SK-N-SH treated with all-trans-retinoic acid at 6 μM for 48 hours (cell line): ENCODE measurements around the gene B3GNT9.

Experiments
- ATAC-seq: fragments of 200-7000 bp; cut with Tn5 transposase; 3 replicates; pipeline ENCODE4 v1.9.1; 2020; ENCODE audit warnings: mild to moderate bottlenecking, moderate library complexity
- ARNTL ChIP-seq: fragments of 450-650 bp; formaldehyde crosslinking; IDR thresholded peaks from 2 replicates; pipeline ENCODE4 v1.5.0; 2020; ENCODE audit warnings: low read depth, mild to moderate bottlenecking, moderate library complexity, borderline replicate concordance
- CSDC2 ChIP-seq: fragments of 250-450 bp; sonication (Bioruptor Pico); IDR thresholded peaks from 2 replicates; pipeline ENCODE4 v1.5.0; 2020; ENCODE audit warnings: mild to moderate bottlenecking, moderate library complexity
- CSRNP3 ChIP-seq: fragments of 250-450 bp; sonication (Bioruptor Pico); IDR thresholded peaks from 2 replicates; pipeline ENCODE4 v1.5.1; 2021; ENCODE audit warnings: mild to moderate bottlenecking, moderate library complexity
- ESRRG ChIP-seq: fragments of 250-450 bp; sonication (Bioruptor Pico); IDR thresholded peaks from 2 replicates; pipeline ENCODE4 v1.6.1; 2021; ENCODE audit warnings: mild to moderate bottlenecking
- GLIS3 ChIP-seq: fragments of 250-450 bp; sonication (Bioruptor Pico); IDR thresholded peaks from 2 replicates; pipeline ENCODE4 v1.5.0; 2020; ENCODE audit warnings: mild to moderate bottlenecking, moderate library complexity
- ISL1 ChIP-seq: fragments of 250-450 bp; sonication (Bioruptor Pico); IDR thresholded peaks from 2 replicates; pipeline ENCODE4 v2.1.2; 2022; ENCODE audit warnings: mild to moderate bottlenecking, moderate library complexity
- OSR1 ChIP-seq: fragments of 250-450 bp; sonication (Bioruptor Pico); IDR thresholded peaks from 2 replicates; pipeline ENCODE4 v1.8.0; 2022; ENCODE audit warnings: moderate library complexity, mild to moderate bottlenecking, inconsistent platforms
- PPARA ChIP-seq: fragments of 250-450 bp; sonication (Bioruptor Pico); IDR thresholded peaks from 2 replicates; pipeline ENCODE4 v1.5.0; 2020; ENCODE audit warnings: mild to moderate bottlenecking, borderline replicate concordance
- RARB ChIP-seq: fragments of 250-450 bp; sonication (Bioruptor Pico); IDR thresholded peaks from 2 replicates; pipeline ENCODE4 v1.8.0; 2021; ENCODE audit warnings: mild to moderate bottlenecking, moderate library complexity
- SNAI2 ChIP-seq: fragments of 250-450 bp; sonication (Bioruptor Pico); IDR thresholded peaks from 2 replicates; pipeline ENCODE4 v1.5.0; 2020; ENCODE audit warnings: mild to moderate bottlenecking, moderate library complexity
- TCF4 ChIP-seq: fragments of 250-450 bp; sonication (Bioruptor Pico); IDR thresholded peaks from 2 replicates; pipeline ENCODE4 v1.8.0; 2021; ENCODE audit warnings: mild to moderate bottlenecking, moderate library complexity, borderline replicate concordance
- ZC3H10 ChIP-seq: fragments of 250-450 bp; sonication (Bioruptor Pico); IDR thresholded peaks from 2 replicates; pipeline ENCODE4 v1.5.1; 2021; ENCODE audit warnings: mild to moderate bottlenecking, moderate library complexity
- ZFP3 ChIP-seq: fragments of 250-450 bp; sonication (Bioruptor Pico); IDR thresholded peaks from 2 replicates; pipeline ENCODE4 v1.5.0; 2020; ENCODE audit warnings: mild to moderate bottlenecking, moderate library complexity
- ZFP30 ChIP-seq: fragments of 450-650 bp; formaldehyde crosslinking; IDR thresholded peaks from 2 replicates; pipeline ENCODE4 v1.5.0; 2022; ENCODE audit warnings: mild to moderate bottlenecking, moderate library complexity
- ZNF70 ChIP-seq: fragments of 450-650 bp; formaldehyde crosslinking; IDR thresholded peaks from 2 replicates; pipeline ENCODE4 v1.5.0; 2020; ENCODE audit warnings: mild to moderate bottlenecking, moderate library complexity
- TF ChIP-seq, protein P1 (sequence below): fragments of 250-450 bp; sonication (Bioruptor Pico); IDR thresholded peaks from 2 replicates; pipeline ENCODE4 v1.8.0; 2020; ENCODE audit warnings: mild to moderate bottlenecking, moderate library complexity, borderline replicate concordance
- TF ChIP-seq, protein P2 (sequence below): fragments of 250-450 bp; sonication (Bioruptor Pico); IDR thresholded peaks from 2 replicates; pipeline ENCODE4 v1.5.1; 2020; ENCODE audit warnings: low read depth, mild to moderate bottlenecking, moderate library complexity
- TF ChIP-seq, protein P3 (sequence below): fragments of 250-450 bp; sonication (Bioruptor Pico); IDR thresholded peaks from 2 replicates; pipeline ENCODE4 v1.8.0; 2021; ENCODE audit warnings: low read depth, mild to moderate bottlenecking, moderate library complexity, borderline replicate concordance
- TF ChIP-seq, protein P4 (sequence below): fragments of 250-450 bp; sonication (Bioruptor Pico); IDR thresholded peaks from 2 replicates; pipeline ENCODE4 v1.5.0; 2020; ENCODE audit warnings: mild to moderate bottlenecking, moderate library complexity

B3GNT9 gene

GRCh38 chr16:67150047-67150832 lies 558 bp downstream of the B3GNT9 start:
- ATAC-seq = peak; percentile 62
- TF ChIP-seq, protein P1, sequence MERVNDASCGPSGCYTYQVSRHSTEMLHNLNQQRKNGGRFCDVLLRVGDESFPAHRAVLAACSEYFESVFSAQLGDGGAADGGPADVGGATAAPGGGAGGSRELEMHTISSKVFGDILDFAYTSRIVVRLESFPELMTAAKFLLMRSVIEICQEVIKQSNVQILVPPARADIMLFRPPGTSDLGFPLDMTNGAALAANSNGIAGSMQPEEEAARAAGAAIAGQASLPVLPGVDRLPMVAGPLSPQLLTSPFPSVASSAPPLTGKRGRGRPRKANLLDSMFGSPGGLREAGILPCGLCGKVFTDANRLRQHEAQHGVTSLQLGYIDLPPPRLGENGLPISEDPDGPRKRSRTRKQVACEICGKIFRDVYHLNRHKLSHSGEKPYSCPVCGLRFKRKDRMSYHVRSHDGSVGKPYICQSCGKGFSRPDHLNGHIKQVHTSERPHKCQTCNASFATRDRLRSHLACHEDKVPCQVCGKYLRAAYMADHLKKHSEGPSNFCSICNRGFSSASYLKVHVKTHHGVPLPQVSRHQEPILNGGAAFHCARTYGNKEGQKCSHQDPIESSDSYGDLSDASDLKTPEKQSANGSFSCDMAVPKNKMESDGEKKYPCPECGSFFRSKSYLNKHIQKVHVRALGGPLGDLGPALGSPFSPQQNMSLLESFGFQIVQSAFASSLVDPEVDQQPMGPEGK (CRISPR knock-in tag) = peak; percentile 51; the same call in 1 of the 2 replicates
- TF ChIP-seq ZFP3 (0 out of 2 replicates have a peak, but pooled peaks have one; percentile 21), ZFP30 (no peak), CSRNP3 (CRISPR knock-in tag) (no peak)

GRCh38 chr16:67149276-67150046 lies 1.3 kb downstream of the B3GNT9 start:
- TF ChIP-seq ZFP3 (peak; percentile 86; the same call in 1 of the 2 replicates), SNAI2 (CRISPR knock-in tag) (no peak)
- ATAC-seq = no peak

DNA sequence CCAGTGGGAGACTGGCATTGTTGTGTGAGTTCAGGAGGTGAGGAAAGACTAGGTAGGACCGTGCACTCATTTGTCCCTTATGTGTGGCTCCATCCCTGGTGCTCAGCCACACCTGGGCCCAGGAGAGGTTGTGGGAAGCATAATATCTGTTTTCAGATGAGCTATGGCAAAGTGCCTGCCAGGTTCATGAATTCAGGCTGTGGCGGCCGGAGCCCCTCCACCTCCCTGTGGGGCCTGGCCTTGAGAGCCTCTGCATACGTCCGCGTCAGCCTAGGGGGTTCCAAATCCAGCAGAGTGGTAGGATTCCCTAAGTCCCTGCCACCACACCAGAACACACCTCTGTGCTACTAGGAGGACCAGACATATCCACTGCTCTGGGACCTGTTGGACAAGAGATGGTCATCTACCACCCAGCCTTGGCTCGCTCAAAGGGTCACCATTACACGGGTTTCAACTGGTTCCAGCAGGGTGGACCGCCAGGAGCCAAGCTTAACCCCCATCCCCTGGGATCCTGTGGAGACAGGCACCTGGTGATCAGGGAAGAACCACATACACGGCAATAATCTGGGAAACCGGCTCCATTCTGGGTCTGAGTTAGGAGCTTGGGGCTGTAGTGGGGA lies 2.0 kb downstream of the B3GNT9 start:
- no peak for ATAC-seq
- TF ChIP-seq CSRNP3 (CRISPR knock-in tag) (no peak), SNAI2 (CRISPR knock-in tag) (no peak), ZFP3 (no peak; the same call in 1 of the 2 replicates), ESRRG (CRISPR knock-in tag) (no peak), ZC3H10 (CRISPR knock-in tag) (no peak), ARNTL (CRISPR knock-in tag) (no peak), RARB (CRISPR knock-in tag) (no peak), TCF4 (CRISPR knock-in tag) (no peak), PPARA (CRISPR knock-in tag) (no peak)
- TF ChIP-seq, protein P2, sequence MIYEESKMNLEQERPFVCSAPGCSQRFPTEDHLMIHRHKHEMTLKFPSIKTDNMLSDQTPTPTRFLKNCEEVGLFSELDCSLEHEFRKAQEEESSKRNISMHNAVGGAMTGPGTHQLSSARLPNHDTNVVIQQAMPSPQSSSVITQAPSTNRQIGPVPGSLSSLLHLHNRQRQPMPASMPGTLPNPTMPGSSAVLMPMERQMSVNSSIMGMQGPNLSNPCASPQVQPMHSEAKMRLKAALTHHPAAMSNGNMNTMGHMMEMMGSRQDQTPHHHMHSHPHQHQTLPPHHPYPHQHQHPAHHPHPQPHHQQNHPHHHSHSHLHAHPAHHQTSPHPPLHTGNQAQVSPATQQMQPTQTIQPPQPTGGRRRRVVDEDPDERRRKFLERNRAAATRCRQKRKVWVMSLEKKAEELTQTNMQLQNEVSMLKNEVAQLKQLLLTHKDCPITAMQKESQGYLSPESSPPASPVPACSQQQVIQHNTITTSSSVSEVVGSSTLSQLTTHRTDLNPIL (CRISPR knock-in tag) = no peak
- TF ChIP-seq, protein P3, sequence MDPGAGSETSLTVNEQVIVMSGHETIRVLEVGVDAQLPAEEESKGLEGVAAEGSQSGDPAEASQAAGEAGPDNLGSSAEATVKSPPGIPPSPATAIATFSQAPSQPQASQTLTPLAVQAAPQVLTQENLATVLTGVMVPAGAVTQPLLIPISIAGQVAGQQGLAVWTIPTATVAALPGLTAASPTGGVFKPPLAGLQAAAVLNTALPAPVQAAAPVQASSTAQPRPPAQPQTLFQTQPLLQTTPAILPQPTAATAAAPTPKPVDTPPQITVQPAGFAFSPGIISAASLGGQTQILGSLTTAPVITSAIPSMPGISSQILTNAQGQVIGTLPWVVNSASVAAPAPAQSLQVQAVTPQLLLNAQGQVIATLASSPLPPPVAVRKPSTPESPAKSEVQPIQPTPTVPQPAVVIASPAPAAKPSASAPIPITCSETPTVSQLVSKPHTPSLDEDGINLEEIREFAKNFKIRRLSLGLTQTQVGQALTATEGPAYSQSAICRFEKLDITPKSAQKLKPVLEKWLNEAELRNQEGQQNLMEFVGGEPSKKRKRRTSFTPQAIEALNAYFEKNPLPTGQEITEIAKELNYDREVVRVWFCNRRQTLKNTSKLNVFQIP (CRISPR knock-in tag) = no peak

DNA sequence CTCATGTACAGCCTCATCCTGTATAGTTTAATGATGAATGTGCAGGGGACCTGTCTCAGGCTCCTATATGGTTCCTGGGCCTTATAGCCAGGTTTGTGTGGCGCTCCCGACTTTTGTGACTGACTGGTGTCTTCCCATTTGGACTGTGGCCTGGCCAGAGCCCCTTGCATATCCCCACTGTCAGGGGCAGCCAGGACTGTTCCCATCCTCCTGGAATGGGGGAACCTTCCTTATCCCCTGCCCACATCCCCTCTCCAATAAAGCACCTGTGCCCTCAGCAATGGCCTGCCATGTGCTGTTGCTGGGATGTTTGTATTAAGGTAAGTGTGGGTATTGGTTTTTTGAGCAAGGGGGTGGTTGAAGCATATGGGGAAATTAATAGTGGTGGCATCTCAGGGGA lies 2.6 kb downstream of the B3GNT9 start:
- no peak for ATAC-seq
- TF ChIP-seq ZFP30 = no peak
- TF ChIP-seq, protein P4, sequence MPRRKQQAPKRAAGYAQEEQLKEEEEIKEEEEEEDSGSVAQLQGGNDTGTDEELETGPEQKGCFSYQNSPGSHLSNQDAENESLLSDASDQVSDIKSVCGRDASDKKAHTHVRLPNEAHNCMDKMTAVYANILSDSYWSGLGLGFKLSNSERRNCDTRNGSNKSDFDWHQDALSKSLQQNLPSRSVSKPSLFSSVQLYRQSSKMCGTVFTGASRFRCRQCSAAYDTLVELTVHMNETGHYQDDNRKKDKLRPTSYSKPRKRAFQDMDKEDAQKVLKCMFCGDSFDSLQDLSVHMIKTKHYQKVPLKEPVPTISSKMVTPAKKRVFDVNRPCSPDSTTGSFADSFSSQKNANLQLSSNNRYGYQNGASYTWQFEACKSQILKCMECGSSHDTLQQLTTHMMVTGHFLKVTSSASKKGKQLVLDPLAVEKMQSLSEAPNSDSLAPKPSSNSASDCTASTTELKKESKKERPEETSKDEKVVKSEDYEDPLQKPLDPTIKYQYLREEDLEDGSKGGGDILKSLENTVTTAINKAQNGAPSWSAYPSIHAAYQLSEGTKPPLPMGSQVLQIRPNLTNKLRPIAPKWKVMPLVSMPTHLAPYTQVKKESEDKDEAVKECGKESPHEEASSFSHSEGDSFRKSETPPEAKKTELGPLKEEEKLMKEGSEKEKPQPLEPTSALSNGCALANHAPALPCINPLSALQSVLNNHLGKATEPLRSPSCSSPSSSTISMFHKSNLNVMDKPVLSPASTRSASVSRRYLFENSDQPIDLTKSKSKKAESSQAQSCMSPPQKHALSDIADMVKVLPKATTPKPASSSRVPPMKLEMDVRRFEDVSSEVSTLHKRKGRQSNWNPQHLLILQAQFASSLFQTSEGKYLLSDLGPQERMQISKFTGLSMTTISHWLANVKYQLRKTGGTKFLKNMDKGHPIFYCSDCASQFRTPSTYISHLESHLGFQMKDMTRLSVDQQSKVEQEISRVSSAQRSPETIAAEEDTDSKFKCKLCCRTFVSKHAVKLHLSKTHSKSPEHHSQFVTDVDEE (CRISPR knock-in tag) = no peak
- no peak for TF ChIP-seq OSR1 (CRISPR knock-in tag)
- no peak for TF ChIP-seq CSDC2 (CRISPR knock-in tag)
- no peak for TF ChIP-seq ZNF70 (CRISPR knock-in tag)
- TF ChIP-seq TCF4 (CRISPR knock-in tag) = no peak
- no peak for TF ChIP-seq GLIS3 (CRISPR knock-in tag)
- TF ChIP-seq ISL1 (CRISPR knock-in tag) = no peak
- no peak for TF ChIP-seq RARB (CRISPR knock-in tag)
- TF ChIP-seq, protein P3 (CRISPR knock-in tag) = no peak
- TF ChIP-seq, protein P2 (CRISPR knock-in tag) = no peak
